Heart right ventricle (tissue), 16 donors: Measurements from ENCODE around the gene OTUD4. TPM values are rescaled to one million over a fixed set of nuclear protein-coding genes. Genes with fewer than 3 reads are reported as not detected.

Experiments used
- ATAC-seq, 8 donors: fragments of 200-7000 bp; cut with Tn5 transposase; one replicate each; pipeline ENCODE4 v1.9.1; 2020; ENCODE audit warnings: mild to moderate bottlenecking in 8 of 8, moderate library complexity in 8 of 8, moderate number of reproducible peaks in 1 of 8
- DNase-seq, 2 donors: peaks; one replicate each; pipeline ENCODE4 v3.0.0-alpha.2; 2020
- H3K27ac ChIP-seq, 10 donors: fragments of 200-600 bp; sonication (generic) in 2 of 10; one replicate each; pipeline versions ENCODE4 v1.5.0 to v1.8.0; 2020 to 2022; ENCODE audit warnings: mild to moderate bottlenecking in 3 of 10
- H3K27me3 ChIP-seq, 7 donors: fragments of 200-600 bp; one replicate each; pipeline ENCODE4 v1.8.0; 2021 to 2022; ENCODE audit warnings: mild to moderate bottlenecking in 2 of 7
- H3K36me3 ChIP-seq, 9 donors: fragments of 200-600 bp; sonication (generic) in 1 of 9; one replicate each; pipeline versions ENCODE4 v1.5.0 to v1.8.0; 2020 to 2022; ENCODE audit warnings: mild to moderate bottlenecking in 2 of 9
- H3K4me1 ChIP-seq, 9 donors: fragments of 200-600 bp; sonication (generic) in 1 of 9; one replicate each; pipeline versions ENCODE4 v1.5.0 to v1.8.0; 2020 to 2022; ENCODE audit warnings: mild to moderate bottlenecking in 4 of 9
- H3K4me3 ChIP-seq, 10 donors: fragments of 200-600 bp; sonication (generic) in 2 of 10; one replicate each; pipeline versions ENCODE4 v1.5.0 to v1.8.0; 2020 to 2022; ENCODE audit warnings: mild to moderate bottlenecking in 7 of 10, moderate library complexity in 2 of 10
- H3K9me3 ChIP-seq, 11 donors: fragments of 200-600 bp in 10 of 11; sonication (generic) in 2 of 11; one replicate each; pipeline versions ENCODE4 v1.5.0 to v1.8.0; 2013 to 2022; ENCODE audit warnings: mild to moderate bottlenecking in 2 of 11, control low read depth in 1 of 11, moderate library complexity in 1 of 11
- CTCF ChIP-seq, 9 donors: fragments of 200-600 bp; sonication (generic) in 2 of 9; IDR thresholded peaks; one replicate each; pipeline versions ENCODE4 v1.5.0 to v1.8.0; 2021 to 2022; ENCODE audit warnings: antibody characterized with exemption in 9 of 9, mild to moderate bottlenecking in 5 of 9, moderate library complexity in 1 of 9
- WGBS, 2 donors: extraction: QIAGEN DNeasy Blood & Tissue Kit; methylation state at CpG; one replicate each; pipeline ENCODE4 v1.1.7; 2013; ENCODE audit warnings: inconsistent platforms in 1 of 2; 5-methylcytosine and 5-hydroxymethylcytosine counted together
- intact Hi-C, 10 donors: fragments of 100-400 bp; cut with DNase I; formaldehyde crosslinking; loops; one replicate each; pipeline versions ENCODE4 v1.11.1 to v1.14.2; 2022
- polyA plus RNA-seq, 2 donors: library from polyadenylated mRNA; stranded (reverse); fragments of 200-250 nt; gene quantifications; one replicate each; pipeline ENCODE4 v1.2.3, GENCODE V29; 2013
- total RNA-seq, 10 donors: library from RNA; stranded (reverse); fragmentation: NEBNext Ultra II Directional in 3 of 10; extraction: Animal tissue kit (Norgen Biotek cat#: 25700) in 3 of 10; gene quantifications; one replicate each; pipeline versions ENCODE4 v1.2.1 to v1.2.4, GENCODE V29; 2021 to 2023
- donor health status: Arrhythmogenic right ventricular cardiomyopathy.
- donor health status: ischemic (EF 13 %, LVEDD 7.1; RV severe dilation, severe dysfunction).
- donor health status: healthy with polysubstance abuse.
- donor health status: DM: no; HTN: yes; CAD: no.
- donor health status: DM: no; HTN: no; CAD: no.
- donor health status: ischemic (EF 25% LVEDD 6.9; RV normal size, moderate dysfunction).
- donor health status: ischemic (EF 25% LVEDD 5.7; RV mildly dilated, moderate dysfunction).
- donor health status: healthy.
- donor health status: DM: yes; HTN: yes; CAD: no.
- donor health status: Ischemic cardiomyopathy.
- donor health status: ischemic (EF 35%, LVEDD 5.7; RV mildly dilated, moderate dysfunction).
- donor health status: nonischemic (EF 11% LVEDD 7.7; RV severe dilation, severe dysfunction).
- donor health status: DM: yes; HTN: yes; CAD: no.
- donor health status: PGD.
- donor health status: ischemic (EF 29% LVEDD 5.4; RV normal size, mild dysfunction).
- donor health status: nonischemic (EF 23%, LVEDD 6.1; RV moderate dilation, normal function).

Gene OTUD4
- total and polyA plus RNA-seq, 12 donors = 9.3 to 36.7 (median 26.3) TPM

GRCh38 chr4:145125396-145125795 is 55.0 kb downstream of the OTUD4 start:
- intact Hi-C loops = loop anchor here in 1 of 10 donors (10.0 kb wide), 1 partner anchor 1581 kb away; no protein-coding TSS in a partner anchor
- Histone ChIP-seq H3K27me3 (no peaks in the 10 kb centered on the region), H3K36me3 (peaks cover 0 to 100% (median 79%) of the 10 kb centered on the region in 9 donors), H3K4me1 (no peaks in the 10 kb centered on the region), H3K27ac (peak overlapping the region in 1 of 10 donors; percentile 62), H3K9me3 (no peaks in the 10 kb centered on the region), H3K4me3 (no peak overlapping the region)
- ATAC-seq (no peak), DNase-seq (no peak)
- WGBS, 2 donors = 99 to 100% methylated on average over 2 of the region's 2 CpGs
- no peak for TF ChIP-seq CTCF (IDR thresholded peaks at IDR 0.05)

GRCh38 chr4:145108128-145108527 is 72.3 kb downstream of the OTUD4 start:
- TF ChIP-seq CTCF (IDR thresholded peaks at IDR 0.05) = no peak
- H3K36me3 ChIP-seq = peaks cover 0 to 92% (median 47%) of the 10 kb centered on the region in 9 donors
- no peak overlapping the region for H3K4me3 ChIP-seq
- peaks cover 0 to 26% (median 10%) of the 10 kb centered on the region in 9 donors for H3K4me1 ChIP-seq
- ATAC-seq (no peak), DNase-seq (no peak)
- H3K9me3 ChIP-seq = no peaks in the 10 kb centered on the region
- H3K27me3 ChIP-seq = no peaks in the 10 kb centered on the region
- no peak overlapping the region for H3K27ac ChIP-seq
- intact Hi-C loops = loop anchor here in 2 of 10 donors (5.0 kb wide), 1 partner anchor 34 kb away; no protein-coding TSS in a partner anchor

GRCh38 chr4:145107126-145107525 is 73.3 kb downstream of the OTUD4 start:
- Histone ChIP-seq H3K27me3 (no peaks in the 10 kb centered on the region), H3K36me3 (peaks cover 0 to 82% (median 37%) of the 10 kb centered on the region in 9 donors), H3K4me1 (peaks cover 0 to 36% (median 11%) of the 10 kb centered on the region in 9 donors), H3K9me3 (no peaks in the 10 kb centered on the region), H3K4me3 (no peak overlapping the region), H3K27ac (peak overlapping the region in 1 of 10 donors; percentile 13)
- DNase-seq (no peak), ATAC-seq (no peak)
- intact Hi-C loops = loop anchor here in 2 of 10 donors (5.0 kb wide), 1 partner anchor 35 kb away; no protein-coding TSS in a partner anchor
- TF ChIP-seq CTCF (IDR thresholded peaks at IDR 0.05) = no peak
- WGBS, 2 donors = 46 to 58% methylated on average over 2 of the region's 2 CpGs

GRCh38 chr4:145103496-145103895 is 76.9 kb downstream of the OTUD4 start:
- no peak for ATAC-seq
- Histone ChIP-seq H3K27ac (no peak overlapping the region), H3K9me3 (no peaks in the 10 kb centered on the region), H3K36me3 (peaks cover 0 to 46% (median 20%) of the 10 kb centered on the region in 9 donors), H3K4me3 (no peak overlapping the region), H3K27me3 (no peaks in the 10 kb centered on the region), H3K4me1 (peaks cover 0 to 66% (median 34%) of the 10 kb centered on the region in 9 donors)
- DNase-seq = no peak
- TF ChIP-seq CTCF (IDR thresholded peaks at IDR 0.05) = no peak
- intact Hi-C loops = no loop called here
- whole genome bisulfite sequencing, 2 donors = 77 to 78% methylated on average over 3 of the region's 3 CpGs
